Measurements from ENCODE around the gene XCR1. TPM values are rescaled to one million over a fixed set of nuclear protein-coding genes. Genes with fewer than 3 reads are reported as not detected.

Gene XCR1
- total and polyA plus RNA-seq, 9 of the 15 experiments (the other 6 are each of a cell fraction or from before 2014, with no cell fraction given): not detected

- TF ChIP-seq CHD7 (IDR thresholded peaks at IDR 0.05; ENCODE audit: low read depth, low read length) (no peak), GTF2F1 (IDR thresholded peaks at IDR 0.05; ENCODE audit: low read depth, low read length) (no peak), KHSRP (IDR thresholded peaks at IDR 0.05) (no peak), PRDM10 (IDR thresholded peaks at IDR 0.05; ENCODE audit: partially characterized antibody) (no peak), ZBTB12 (CRISPR knock-in tag; IDR thresholded peaks at IDR 0.05) (peak; percentile 55; the same call in 1 of the 2 replicates), ZC3H11A (IDR thresholded peaks at IDR 0.05; ENCODE audit: low read depth, low read length) (no peak)
These were observed 31.8 kb downstream of the XCR1 start, which contains the start of gene FYCO1 (continued) for GRCh38 chr3:45995236-45996192.

Data from K562 (cell line).